ENCODE data around the gene SMYD1. TPM values are rescaled to one million over a fixed set of nuclear protein-coding genes. Genes with fewer than 3 reads are reported as not detected.

Gene SMYD1
- total RNA-seq, 3 donors from 2014 or later, result 1.0 to 10.7 TPM; not detected in 1

- Histone ChIP-seq H3K36me3 (ENCODE audit: low read depth) (no peaks in the 10 kb centered on the region), H3K4me3 (no peak overlapping the region), H3K9me3 (no peaks in the 10 kb centered on the region), H3K4me1 (ENCODE audit: low read depth) (no peaks in the 10 kb centered on the region)
- ATAC-seq (no peak), DNase-seq (no peak)
- no peak for TF ChIP-seq CTCF (IDR thresholded peaks at IDR 0.05)
- intact Hi-C loops (cut with DNase I, micrococcal nuclease), result no loop called here
Measured at GRCh38 chr2:88087763-88088162, 20.1 kb downstream of the SMYD1 start.

GRCh38 chr2:88088999-88089398, 21.4 kb downstream of the SMYD1 start:
- intact Hi-C loops (cut with DNase I, micrococcal nuclease), result no loop called here
- Histone ChIP-seq H3K36me3 (ENCODE audit: low read depth) (no peaks in the 10 kb centered on the region), H3K4me1 (ENCODE audit: low read depth) (no peaks in the 10 kb centered on the region), H3K4me3 (no peak overlapping the region), H3K9me3 (no peaks in the 10 kb centered on the region)
- TF ChIP-seq CTCF (IDR thresholded peaks at IDR 0.05), result no peak
- no peak for DNase-seq
- no peak for ATAC-seq

- no peak for TF ChIP-seq CTCF (IDR thresholded peaks at IDR 0.05)
- DNase-seq, result no peak
- no peaks in the 10 kb centered on the region for H3K4me1 ChIP-seq (ENCODE audit: low read depth)
- ATAC-seq, result no peak
- no peak overlapping the region for H3K4me3 ChIP-seq
- H3K36me3 ChIP-seq (ENCODE audit: low read depth), result no peaks in the 10 kb centered on the region
- intact Hi-C loops (cut with DNase I, micrococcal nuclease), result no loop called here
- H3K9me3 ChIP-seq, result no peaks in the 10 kb centered on the region
Measured at GRCh38 chr2:88090446-88091283, 23.0 kb downstream of the SMYD1 start.

- Histone ChIP-seq H3K9me3 (no peaks in the 10 kb centered on the region), H3K36me3 (ENCODE audit: low read depth) (no peaks in the 10 kb centered on the region), H3K4me1 (ENCODE audit: low read depth) (no peaks in the 10 kb centered on the region), H3K4me3 (no peak overlapping the region)
- DNase-seq (no peak), ATAC-seq (no peak)
- TF ChIP-seq CTCF (IDR thresholded peaks at IDR 0.05), result no peak
- intact Hi-C loops (cut with DNase I, micrococcal nuclease), result no loop called here
Measured at GRCh38 chr2:88091943-88092342, 24.3 kb downstream of the SMYD1 start.

- H3K4me1 ChIP-seq (ENCODE audit: low read depth), result no peaks in the 10 kb centered on the region
- ATAC-seq (no peak), DNase-seq (no peak)
- no peak overlapping the region for H3K4me3 ChIP-seq
- intact Hi-C loops (cut with DNase I, micrococcal nuclease), result no loop called here
- H3K9me3 ChIP-seq, result no peaks in the 10 kb centered on the region
- no peaks in the 10 kb centered on the region for H3K36me3 ChIP-seq (ENCODE audit: low read depth)
- no peak for TF ChIP-seq CTCF (IDR thresholded peaks at IDR 0.05)
Measured at GRCh38 chr2:88092773-88093172, 25.1 kb downstream of the SMYD1 start.
